KMS-11 (cell line): Measurements from ENCODE around the gene MNX1.

ENCODE experiments used
- H2AFZ ChIP-seq: fragments of 200-600 bp; sonication (generic); 2 replicates; pipeline ENCODE4 v1.6.1; 2016; ENCODE audit warnings: antibody characterized with exemption, mixed run types, low read depth
- H3K27ac ChIP-seq: fragments of 200-600 bp; sonication (generic); 2 replicates; pipeline ENCODE4 v1.6.1; 2016; ENCODE audit warnings: mild to moderate bottlenecking, mixed run types
- H3K27me3 ChIP-seq: fragments of 200-600 bp; sonication (generic); 2 replicates; pipeline ENCODE4 v1.6.1; 2017; ENCODE audit warnings: mild to moderate bottlenecking, low read depth, mixed run types, moderate library complexity; ENCODE audit not compliant: insufficient read depth
- H3K36me3 ChIP-seq: fragments of 200-600 bp; sonication (generic); 2 replicates; pipeline ENCODE4 v1.6.1; 2017; ENCODE audit warnings: mild to moderate bottlenecking, mixed run types; ENCODE audit not compliant: insufficient read depth
- H3K4me1 ChIP-seq: fragments of 200-600 bp; sonication (generic); 2 replicates; pipeline ENCODE4 v1.6.1; 2016; ENCODE audit warnings: mild to moderate bottlenecking, low read depth, mixed run types; ENCODE audit not compliant: poor library complexity, severe bottlenecking
- H3K4me2 ChIP-seq: fragments of 200-600 bp; sonication (generic); 2 replicates; pipeline ENCODE4 v1.7.0; 2016; ENCODE audit warnings: mild to moderate bottlenecking, mixed run types
- H3K4me3 ChIP-seq: fragments of 200-600 bp; sonication (generic); IDR thresholded peaks from 2 replicates; pipeline ENCODE4 v1.6.1; 2017; ENCODE audit warnings: low read depth, low read length, mixed read lengths; ENCODE audit not compliant: insufficient read depth
- H3K79me2 ChIP-seq: fragments of 200-600 bp; sonication (generic); 2 replicates; pipeline ENCODE4 v1.6.1; 2016; ENCODE audit warnings: low read depth, mixed run types; ENCODE audit not compliant: insufficient read depth
- H3K9ac ChIP-seq: fragments of 200-600 bp; sonication (generic); 2 replicates; pipeline ENCODE4 v1.6.1; 2016; ENCODE audit warnings: mild to moderate bottlenecking, mixed run types
- H4K20me1 ChIP-seq: fragments of 200-600 bp; sonication (generic); 2 replicates; pipeline ENCODE4 v1.6.1; 2016; ENCODE audit warnings: mild to moderate bottlenecking, mixed run types; ENCODE audit not compliant: insufficient read depth
- TF ChIP-seq, protein P1 (sequence below): fragments of 200-600 bp; sonication (generic); conservative IDR thresholded peaks from 2 replicates; pipeline ENCODE4 v1.6.1; 2017; ENCODE audit warnings: low read depth, mild to moderate bottlenecking, antibody characterized with exemption, low read length, moderate library complexity, mixed read lengths

The MNX1 gene

DNA sequence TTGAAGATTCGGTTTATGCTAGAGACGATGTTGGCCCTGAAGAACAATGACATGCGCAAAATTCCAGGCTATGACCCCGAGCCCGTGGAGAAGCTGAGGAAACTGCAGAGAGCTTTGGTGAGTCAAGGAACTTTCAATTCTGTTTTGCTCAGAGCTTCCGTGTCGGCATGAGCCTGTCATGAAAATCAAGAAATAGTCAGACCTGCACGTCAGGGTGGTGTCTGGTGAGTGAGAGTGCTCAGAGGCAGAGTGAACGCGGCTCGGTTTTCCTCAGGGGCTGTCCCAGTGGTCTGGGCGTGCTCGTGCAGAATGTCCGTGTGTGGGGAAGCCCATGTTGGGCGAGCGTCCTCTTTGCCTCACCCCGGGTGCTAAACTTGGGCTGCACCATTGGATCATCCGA is 48.3 kb downstream of the MNX1 start:
- Histone ChIP-seq H2AFZ (no peak overlapping the region), H3K4me2 (no peak overlapping the region), H3K4me3 (no peak overlapping the region), H3K27me3 (no peaks in the 10 kb centered on the region), H3K4me1 (no peaks in the 10 kb centered on the region), H3K36me3 (peaks cover 50% of the 10 kb centered on the region; the same call in 1 of the 2 replicates), H3K27ac (no peak overlapping the region), H3K9ac (no peak overlapping the region), H3K79me2 (peaks cover 24% of the 10 kb centered on the region), H4K20me1 (peaks cover 3% of the 10 kb centered on the region; the same call in 1 of the 2 replicates)
- TF ChIP-seq, protein P1, sequence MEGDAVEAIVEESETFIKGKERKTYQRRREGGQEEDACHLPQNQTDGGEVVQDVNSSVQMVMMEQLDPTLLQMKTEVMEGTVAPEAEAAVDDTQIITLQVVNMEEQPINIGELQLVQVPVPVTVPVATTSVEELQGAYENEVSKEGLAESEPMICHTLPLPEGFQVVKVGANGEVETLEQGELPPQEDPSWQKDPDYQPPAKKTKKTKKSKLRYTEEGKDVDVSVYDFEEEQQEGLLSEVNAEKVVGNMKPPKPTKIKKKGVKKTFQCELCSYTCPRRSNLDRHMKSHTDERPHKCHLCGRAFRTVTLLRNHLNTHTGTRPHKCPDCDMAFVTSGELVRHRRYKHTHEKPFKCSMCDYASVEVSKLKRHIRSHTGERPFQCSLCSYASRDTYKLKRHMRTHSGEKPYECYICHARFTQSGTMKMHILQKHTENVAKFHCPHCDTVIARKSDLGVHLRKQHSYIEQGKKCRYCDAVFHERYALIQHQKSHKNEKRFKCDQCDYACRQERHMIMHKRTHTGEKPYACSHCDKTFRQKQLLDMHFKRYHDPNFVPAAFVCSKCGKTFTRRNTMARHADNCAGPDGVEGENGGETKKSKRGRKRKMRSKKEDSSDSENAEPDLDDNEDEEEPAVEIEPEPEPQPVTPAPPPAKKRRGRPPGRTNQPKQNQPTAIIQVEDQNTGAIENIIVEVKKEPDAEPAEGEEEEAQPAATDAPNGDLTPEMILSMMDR, result no peak

DNA sequence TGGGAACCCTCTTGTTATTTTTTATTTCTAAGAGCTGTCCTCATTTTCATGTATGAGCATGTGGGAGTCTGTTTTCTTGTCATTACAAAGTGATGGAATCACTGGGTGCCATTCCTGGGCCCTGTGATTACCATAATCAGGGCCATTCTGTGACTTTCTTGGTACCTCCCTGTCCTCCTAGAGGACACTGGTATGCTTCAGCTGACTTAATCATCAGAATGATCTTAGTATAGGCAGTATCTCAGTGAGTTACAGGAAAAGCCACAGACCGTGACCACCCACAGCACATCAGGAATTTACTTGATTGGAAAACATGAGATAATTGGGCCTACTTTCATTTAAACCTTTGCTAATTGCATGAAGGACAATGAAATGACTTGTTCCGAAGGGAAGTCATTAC is 53.7 kb downstream of the MNX1 start:
- H3K4me1 ChIP-seq, result peaks cover 12% of the 10 kb centered on the region
- peaks cover 65% of the 10 kb centered on the region for H3K36me3 ChIP-seq
- H2AFZ ChIP-seq, result no peak overlapping the region
- TF ChIP-seq, protein P1, result no peak
- H3K4me2 ChIP-seq, result no peak overlapping the region
- H3K27ac ChIP-seq, result no peak overlapping the region
- peaks cover 22% of the 10 kb centered on the region for H4K20me1 ChIP-seq
- H3K4me3 ChIP-seq, result no peak overlapping the region
- peaks cover 78% of the 10 kb centered on the region for H3K79me2 ChIP-seq
- H3K27me3 ChIP-seq, result no peaks in the 10 kb centered on the region
- no peak overlapping the region for H3K9ac ChIP-seq

DNA sequence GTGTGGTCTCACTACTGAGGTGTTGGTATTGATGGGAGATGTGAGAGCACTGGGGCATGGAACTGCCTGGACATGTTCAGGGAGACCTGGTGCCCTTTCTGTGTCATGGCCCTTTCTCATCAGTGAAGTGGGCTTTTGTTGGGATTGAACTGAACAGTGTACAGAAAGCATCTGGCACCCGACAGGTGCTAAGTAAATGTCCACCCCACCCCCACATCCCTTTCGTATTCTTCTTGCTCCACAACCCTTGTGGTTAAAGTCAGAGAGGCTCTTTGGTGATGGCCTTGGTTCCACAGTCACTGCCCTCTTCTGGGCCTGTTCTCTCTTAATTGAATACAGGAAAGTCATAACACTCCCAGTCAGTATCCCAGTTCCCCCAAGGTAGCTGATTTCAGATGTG is 55.5 kb downstream of the MNX1 start:
- Histone ChIP-seq H2AFZ (no peak overlapping the region), H3K27ac (no peak overlapping the region), H3K27me3 (no peaks in the 10 kb centered on the region), H3K9ac (no peak overlapping the region), H3K79me2 (peaks cover 89% of the 10 kb centered on the region), H3K4me3 (no peak overlapping the region), H3K4me2 (no peak overlapping the region), H4K20me1 (peaks cover 31% of the 10 kb centered on the region), H3K36me3 (peaks cover 53% of the 10 kb centered on the region), H3K4me1 (peaks cover 17% of the 10 kb centered on the region)
- TF ChIP-seq, protein P1, result no peak
